HTERT RPE-1 (cell line): ENCODE results near the gene OLAH.

ENCODE experiments used
- in situ Hi-C: fragments of 300-500 bp; cut with MboI; formaldehyde crosslinking; loops from 4 replicates; pipeline ENCODE4 v1.14.3; 2020; ENCODE audit warnings: low sequenced_read_pairs

The OLAH gene

DNA sequence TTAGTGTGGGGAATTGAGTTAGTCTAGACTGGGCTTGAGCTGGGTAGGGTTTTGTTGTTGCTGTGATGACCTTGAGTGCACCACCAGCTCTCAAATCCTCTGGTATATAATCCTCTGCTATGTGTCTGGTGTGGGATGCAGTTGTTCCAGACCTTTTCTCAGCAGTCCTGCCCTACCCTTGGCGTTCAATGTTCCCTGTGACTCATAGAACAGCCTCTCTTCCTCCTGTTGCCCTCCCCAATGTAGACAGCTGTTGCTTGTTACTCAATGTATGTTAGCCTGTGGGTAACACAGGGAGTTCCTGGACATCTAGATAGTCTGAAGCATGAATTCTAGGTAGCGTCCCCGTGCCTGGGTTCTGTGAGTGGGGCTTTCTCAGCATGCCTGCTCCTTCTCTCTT lies 25.1 kb downstream of the OLAH start:
- in situ Hi-C loops = no loop called here

DNA sequence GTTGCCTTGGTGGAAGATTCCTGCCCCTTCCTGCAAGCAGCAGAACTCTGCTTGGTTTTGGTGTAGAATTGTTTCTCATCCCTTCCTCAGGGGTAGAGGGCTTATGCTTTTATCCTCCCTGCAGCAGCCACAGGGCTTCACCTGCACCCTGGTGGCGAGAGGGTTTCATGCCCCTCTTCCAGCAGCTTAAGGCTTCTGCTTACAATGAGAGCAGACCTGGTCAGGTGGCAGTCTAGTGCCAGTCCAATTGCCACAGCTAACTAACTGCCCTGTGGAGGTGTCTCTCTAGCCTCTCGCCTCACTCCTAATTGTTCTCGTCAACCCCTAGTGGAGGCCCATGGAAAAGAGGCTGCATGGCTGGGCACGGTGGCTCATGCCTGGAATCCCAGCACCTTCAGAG lies 25.5 kb downstream of the OLAH start:
- in situ Hi-C loops = no loop called here

DNA sequence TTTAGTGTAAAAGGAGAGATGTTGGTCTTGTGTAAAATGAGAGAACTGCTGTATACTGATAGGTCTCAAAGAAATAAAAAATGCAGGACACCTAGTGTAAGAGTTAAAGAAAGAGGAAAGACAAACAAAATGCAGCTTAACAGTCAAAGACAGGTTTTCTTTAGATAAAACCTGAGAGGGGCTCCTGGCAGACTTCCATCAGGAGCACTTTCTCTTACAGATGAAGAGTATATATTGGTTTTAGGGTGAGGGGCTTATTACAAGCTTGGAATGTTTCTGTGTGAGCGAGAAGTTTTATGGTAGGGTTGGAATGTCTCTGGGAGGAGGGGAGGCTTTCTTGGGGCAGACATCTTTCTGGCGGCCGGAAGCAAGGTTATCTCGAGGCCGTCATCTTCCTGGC lies 28.6 kb downstream of the OLAH start:
- in situ Hi-C loops = no loop called here

- in situ Hi-C loops = no loop called here
Measured at GRCh38 chr10:15075421-15075820, 31.7 kb downstream of the OLAH start.

DNA sequence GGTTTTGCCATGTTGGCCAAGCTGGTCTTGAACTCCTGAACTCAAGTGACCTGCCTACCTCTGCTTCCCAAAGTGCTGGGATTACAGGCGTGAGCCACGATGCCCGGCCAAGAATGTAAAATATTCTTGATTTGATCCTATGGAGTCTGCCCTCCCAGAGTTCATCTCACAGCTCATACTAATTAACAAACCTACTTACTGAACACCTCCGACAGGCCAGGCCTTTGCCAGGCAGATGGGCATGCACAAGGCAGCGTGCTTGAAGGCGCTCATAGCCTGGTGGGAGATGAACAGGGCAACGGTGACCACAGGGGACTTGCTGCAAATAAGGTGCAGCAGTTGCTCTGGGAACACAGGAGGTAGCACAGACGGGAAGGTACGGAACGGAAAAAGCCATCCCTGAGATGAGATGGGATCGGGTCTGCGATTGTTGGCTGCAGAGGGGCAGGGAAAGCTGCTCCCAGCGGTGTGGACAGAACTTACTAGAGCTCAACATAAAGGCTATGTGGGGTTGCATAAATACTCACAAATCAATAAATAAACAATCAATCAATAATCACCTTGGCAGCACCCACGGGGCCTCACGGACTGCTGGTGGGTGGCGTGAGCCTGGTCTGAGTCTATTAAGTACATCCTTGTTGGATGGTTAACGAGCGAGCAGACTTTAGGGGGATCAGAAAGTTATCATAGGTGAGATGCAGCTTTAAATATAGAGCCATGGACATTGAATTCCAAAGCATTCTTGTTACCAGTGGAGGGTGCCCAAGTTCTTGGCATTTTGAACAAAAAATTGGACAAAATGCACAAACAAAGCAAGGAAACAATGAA lies 40.1 kb downstream of the OLAH start:
- in situ Hi-C loops = no loop called here

GRCh38 chr10:15084502-15084922 lies 40.8 kb downstream of the OLAH start:
- in situ Hi-C loops = no loop called here

GRCh38 chr10:15088428-15089261 lies 44.9 kb downstream of the OLAH start, which contains the start of gene ACBD7:
Gene ACBD7, minus strand, starts transcription at chr10:15088776. Its CDS starts 48 bp downstream, at chr10:15088728.
- in situ Hi-C loops = no loop called here

GRCh38 chr10:15091418-15091817 lies 47.7 kb downstream of the OLAH start:
- in situ Hi-C loops = no loop called here

DNA sequence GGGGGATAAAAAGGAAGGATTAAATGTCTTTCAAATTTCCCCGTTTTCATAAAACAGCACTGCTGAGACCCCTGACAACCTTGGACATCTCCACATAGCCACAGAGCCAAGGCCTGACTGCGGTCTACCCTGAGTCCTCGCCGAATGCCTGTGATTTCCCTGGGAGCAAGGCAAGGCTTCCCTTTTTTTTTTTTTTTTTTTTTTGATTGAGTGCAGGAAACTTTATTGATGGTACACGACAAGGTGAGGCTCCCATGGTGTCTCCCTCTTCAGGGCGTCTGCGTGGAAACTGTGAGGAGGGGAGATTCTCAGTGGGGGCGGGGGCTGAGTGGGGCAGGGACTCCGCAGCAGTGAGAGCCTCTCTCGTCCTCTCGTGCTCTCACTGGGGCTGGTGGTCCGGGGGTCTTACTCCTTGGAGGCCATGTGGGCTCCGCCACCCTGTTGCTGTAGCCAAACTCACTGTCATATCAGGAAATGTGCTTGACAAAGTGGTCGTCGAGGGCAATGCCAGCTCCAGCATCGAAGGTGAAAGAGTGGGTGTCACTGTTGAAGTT lies 49.2 kb downstream of the OLAH start:
- in situ Hi-C loops = no loop called here

- in situ Hi-C loops = no loop called here
Measured at GRCh38 chr10:15096661-15097010, 52.9 kb downstream of the OLAH start.

- in situ Hi-C loops = no loop called here
Measured at GRCh38 chr10:15097011-15097812, 53.5 kb downstream of the OLAH start, which contains the start of gene RPP38. Gene RPP38, plus strand, starts transcription at chr10:15097355. Its CDS starts 5,960 bp downstream, at chr10:15103315.

- in situ Hi-C loops = no loop called here
Measured at GRCh38 chr10:15099886-15100285, 56.1 kb downstream of the OLAH start.

GRCh38 chr10:15103513-15103912 lies 59.8 kb downstream of the OLAH start:
- in situ Hi-C loops = no loop called here

DNA sequence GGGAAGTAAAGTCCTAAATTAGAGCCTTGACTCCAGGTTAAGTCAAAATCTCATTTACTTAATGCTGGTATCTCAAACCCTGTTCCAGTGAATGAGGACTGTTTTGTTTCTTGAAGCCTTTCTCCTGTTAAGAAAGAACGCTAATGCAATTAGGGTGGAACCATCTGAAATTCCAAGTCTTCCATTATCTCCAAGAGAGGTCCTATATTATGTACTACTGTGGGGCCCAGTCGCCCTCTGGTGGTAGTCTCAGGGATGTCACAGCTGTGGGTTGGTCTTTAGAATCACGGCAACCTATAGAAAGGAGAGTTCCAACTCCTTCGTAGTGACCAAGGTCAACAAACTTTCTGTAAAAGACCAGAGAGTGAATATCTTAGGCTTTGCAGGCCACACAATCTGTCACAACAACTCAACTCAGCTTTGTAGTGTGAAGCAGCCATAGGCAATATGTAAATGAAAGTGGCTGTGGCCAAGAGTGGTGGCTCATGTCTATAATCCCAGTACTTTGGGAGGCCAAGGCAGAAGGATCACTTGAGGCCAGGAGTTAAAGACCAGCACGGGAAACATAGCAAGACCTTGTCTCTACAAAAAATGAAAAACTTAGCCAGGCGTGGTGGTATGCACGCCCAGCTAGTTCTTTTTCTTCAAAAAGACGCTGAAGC lies 62.7 kb downstream of the OLAH start:
- in situ Hi-C loops = no loop called here

DNA sequence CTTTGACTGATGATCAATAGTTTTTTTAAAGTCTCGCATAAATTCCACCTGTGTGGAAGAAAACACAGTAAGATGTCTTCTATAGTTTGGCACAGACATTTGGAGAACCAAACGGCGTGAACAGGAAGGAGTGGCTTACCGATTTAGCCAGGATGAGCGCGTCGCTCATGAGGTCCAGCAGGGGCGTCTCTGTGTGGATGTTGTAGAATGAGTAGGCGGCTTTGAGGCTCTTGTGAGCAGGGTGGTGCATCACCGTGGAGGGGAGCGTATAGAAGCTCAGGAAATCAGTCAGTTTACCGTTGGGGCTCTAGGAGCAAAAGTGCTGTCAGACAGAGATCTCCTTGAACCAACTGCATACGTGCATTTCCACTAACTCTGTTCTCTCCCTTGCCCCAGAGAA lies 68.9 kb downstream of the OLAH start:
- in situ Hi-C loops = no loop called here

DNA sequence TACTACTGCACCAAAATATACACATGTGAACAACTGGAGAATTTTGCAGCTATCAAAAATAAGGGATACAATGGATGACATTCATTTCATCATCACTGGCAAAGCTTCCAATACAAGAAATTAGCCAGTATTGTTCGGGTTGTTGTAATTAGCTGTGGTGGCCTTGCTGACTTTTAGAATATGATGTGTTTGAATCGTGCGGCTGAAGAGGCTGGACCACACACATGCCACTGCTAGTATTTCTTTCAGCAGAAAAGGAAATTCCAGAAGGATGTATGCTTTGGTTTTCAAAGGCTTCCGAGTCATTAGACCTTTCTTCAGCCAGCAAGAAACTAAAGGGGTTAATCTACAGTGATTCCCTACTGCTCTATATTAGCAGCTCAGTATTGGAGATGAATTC lies 70.0 kb downstream of the OLAH start:
- in situ Hi-C loops = no loop called here

DNA sequence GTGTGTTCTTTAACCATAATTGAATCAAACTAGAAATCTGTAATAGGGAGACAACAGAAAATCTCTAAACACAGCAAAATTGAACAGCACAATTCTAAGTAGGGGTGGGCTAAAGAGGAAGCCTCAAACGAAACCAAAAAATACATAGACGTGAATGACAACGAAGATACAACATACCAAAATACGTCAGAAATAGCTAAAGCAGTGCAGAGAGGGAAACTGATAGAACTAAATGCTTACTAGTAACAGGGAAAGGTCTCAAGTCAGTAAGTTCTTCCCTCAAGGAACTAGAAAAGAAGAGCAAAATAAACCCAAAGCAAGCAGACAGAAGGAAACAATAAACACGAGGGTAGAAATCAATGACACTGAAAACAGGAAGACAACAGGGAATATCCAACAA lies 72.5 kb downstream of the OLAH start:
- in situ Hi-C loops = no loop called here

- in situ Hi-C loops = no loop called here
Measured at GRCh38 chr10:15118615-15119014, 74.9 kb downstream of the OLAH start.

GRCh38 chr10:15120523-15120922 lies 76.8 kb downstream of the OLAH start:
- in situ Hi-C loops = no loop called here

- in situ Hi-C loops = no loop called here
Measured at GRCh38 chr10:15121707-15122106, 78.0 kb downstream of the OLAH start.
